Stimulated activated CD4-positive, alpha-beta T cell treated with anti-CD3 and anti-CD28 coated beads, Interleukin-1b, Interleukin-23, amount 100 ng/mL, for 48 hours (primary cell): Measurements from ENCODE around the gene ALDH8A1.

Experiments
- DNase-seq: peaks from one replicate; pipeline ENCODE4 v3.0.0-alpha.2; 2020

ALDH8A1 gene, protein sequence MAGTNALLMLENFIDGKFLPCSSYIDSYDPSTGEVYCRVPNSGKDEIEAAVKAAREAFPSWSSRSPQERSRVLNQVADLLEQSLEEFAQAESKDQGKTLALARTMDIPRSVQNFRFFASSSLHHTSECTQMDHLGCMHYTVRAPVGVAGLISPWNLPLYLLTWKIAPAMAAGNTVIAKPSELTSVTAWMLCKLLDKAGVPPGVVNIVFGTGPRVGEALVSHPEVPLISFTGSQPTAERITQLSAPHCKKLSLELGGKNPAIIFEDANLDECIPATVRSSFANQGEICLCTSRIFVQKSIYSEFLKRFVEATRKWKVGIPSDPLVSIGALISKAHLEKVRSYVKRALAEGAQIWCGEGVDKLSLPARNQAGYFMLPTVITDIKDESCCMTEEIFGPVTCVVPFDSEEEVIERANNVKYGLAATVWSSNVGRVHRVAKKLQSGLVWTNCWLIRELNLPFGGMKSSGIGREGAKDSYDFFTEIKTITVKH

GRCh38 chr6:134949927-134950326 lies at the start of gene ALDH8A1:
Gene ALDH8A1 (minus strand): TSS chr6:134950101. CDS start chr6:134950053, 48 bp downstream.
- no peak for DNase-seq

DNA sequence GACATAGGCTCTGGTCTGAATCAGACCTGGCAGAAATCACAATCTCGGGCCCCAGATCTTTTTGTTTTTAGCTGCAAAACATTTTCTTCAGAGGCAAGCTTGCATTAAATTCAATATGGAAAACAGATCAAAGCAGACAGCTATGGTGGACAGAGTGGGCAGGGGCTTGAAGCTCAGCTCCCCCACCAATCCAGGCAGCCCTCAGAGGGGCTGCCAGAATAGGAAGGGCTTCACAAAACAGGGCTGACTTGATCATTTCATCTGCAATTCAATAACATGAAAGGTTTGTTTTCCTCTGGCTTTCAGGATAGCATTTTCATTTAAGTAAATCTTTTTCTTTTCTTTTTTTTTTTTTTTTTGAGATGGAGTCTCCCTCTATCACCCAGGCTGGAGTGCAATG lies 49.2 kb upstream of the ALDH8A1 start:
- no peak for DNase-seq

DNA sequence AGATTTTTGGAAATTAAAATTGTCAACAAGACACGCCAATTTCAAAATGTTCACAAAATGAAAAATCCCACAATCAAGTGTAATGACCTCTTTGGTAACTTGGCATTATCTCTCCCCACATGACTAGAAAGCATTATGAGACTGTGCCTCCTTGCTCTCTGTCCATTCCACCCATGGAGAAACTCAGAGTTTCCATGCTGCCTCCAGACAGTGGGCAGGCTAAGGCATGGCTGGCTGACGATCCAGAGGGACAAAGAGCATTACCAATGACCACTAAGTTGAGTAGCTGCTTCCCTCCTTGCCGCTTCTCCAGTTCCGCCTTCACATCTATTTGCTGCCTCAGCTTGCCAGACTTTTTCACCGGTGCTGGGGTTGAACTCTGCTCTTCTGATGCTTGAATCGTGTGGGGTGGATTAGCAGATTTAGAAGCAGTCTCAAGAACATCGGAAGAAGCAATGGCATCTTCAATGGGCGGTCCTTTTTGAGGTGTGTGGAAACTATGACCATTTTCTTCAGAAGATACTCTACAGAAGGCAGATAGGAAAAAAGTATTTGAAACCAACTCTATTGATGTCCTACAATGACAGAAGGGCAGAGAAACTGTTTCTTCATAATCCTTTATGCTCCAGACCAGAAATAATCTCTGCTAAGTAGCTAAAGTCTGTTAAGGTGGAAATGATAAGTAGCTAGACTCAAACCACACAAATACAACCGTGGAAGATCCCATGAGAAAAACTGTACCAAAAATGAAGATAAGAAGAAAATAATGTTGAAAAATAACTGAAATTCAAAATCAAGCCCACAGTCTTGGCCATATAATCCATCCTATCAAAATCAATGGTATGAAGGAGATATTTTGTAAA lies 47.5 kb upstream of the ALDH8A1 start:
- no peak for DNase-seq

DNA sequence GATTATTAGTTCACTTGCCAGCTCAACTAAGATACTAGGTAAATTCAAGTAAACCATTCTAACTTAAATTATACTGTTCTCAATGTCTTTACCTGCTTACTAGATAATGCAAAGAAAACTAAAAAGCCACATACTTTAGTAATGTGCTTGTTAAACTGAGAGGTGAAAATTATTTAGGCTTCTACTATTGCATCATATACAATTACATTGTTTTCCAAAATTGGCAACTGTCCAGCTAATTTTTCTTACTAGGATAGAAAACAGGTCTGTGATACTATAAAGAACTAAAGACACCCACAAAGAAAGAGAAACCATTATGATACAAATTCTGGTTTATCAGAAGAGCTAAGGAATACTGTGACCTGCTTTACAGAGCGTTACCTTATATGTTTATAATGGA lies 45.6 kb upstream of the ALDH8A1 start:
- no peak for DNase-seq

DNA sequence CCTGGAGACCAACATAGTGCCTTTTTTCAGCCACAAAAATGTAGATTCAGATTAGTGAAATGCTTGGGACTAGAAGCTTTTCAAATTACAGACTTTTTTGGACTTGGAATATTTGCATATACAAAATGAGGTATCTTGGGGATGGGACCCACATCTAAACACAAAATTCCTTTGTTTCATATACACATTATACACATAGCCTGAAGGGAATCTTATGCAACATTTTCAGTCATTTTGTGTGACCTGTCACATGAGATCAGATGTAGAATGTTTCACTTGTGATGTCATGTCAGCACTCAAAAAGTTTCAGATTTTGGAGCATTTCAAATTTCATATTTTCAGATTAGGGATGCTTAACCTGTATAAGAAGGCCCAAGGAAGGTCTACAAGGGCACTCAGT lies 44.5 kb upstream of the ALDH8A1 start:
- no peak for DNase-seq

- no peak for DNase-seq
These were observed 42.3 kb upstream of the ALDH8A1 start for GRCh38 chr6:134992155-134992554.

- DNase-seq, result no peak
These were observed 40.4 kb upstream of the ALDH8A1 start for GRCh38 chr6:134990262-134990661.

- DNase-seq, result no peak
These were observed 34.9 kb upstream of the ALDH8A1 start for GRCh38 chr6:134984821-134985220.

- DNase-seq, result no peak
These were observed 33.9 kb upstream of the ALDH8A1 start for GRCh38 chr6:134983823-134984222.

GRCh38 chr6:134982161-134982560 lies 32.3 kb upstream of the ALDH8A1 start:
- DNase-seq, result no peak

DNA sequence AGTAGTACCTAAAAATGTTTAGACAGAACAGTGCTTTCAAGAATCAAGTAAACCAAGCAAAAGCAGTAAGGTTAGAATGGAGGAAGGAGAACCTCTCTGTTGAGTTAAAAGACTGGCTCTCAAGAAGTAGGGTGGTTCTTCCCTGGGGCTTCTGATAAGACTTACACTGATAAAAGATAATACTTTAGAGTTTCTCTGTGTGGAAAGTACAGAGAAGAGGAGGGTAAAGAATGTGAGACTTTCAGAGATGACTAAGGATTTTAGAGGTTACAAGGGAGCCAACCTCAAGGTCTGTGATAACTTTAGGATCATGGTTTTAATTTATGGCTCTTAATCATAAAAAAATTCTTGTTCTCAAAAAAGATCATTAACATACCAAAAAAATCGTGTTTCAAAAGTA lies 30.9 kb upstream of the ALDH8A1 start:
- DNase-seq, result no peak

- DNase-seq, result peak; percentile 76
These were observed 29.2 kb upstream of the ALDH8A1 start for GRCh38 chr6:134979142-134979541.

GRCh38 chr6:134974370-134974769 lies 24.5 kb upstream of the ALDH8A1 start:
- DNase-seq, result no peak

DNA sequence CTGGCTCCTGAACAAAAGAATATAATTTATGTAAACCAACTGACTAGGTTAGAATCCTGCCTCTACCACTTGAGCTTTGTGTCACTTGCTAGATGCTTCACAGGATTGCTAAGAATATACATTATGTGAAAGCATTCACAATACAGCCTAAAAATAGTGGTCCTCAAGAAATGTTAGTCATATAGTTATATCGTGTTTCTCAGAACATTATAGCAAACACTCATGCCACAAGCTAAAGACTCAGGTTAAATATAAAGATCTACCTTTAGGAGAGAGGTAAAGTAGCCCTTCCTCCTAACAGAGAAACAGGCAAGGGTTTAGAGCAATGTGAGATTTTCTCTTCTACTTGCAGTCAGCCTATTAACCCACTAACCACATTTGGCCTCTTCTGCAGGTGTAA lies 17.8 kb upstream of the ALDH8A1 start:
- no peak for DNase-seq

DNA sequence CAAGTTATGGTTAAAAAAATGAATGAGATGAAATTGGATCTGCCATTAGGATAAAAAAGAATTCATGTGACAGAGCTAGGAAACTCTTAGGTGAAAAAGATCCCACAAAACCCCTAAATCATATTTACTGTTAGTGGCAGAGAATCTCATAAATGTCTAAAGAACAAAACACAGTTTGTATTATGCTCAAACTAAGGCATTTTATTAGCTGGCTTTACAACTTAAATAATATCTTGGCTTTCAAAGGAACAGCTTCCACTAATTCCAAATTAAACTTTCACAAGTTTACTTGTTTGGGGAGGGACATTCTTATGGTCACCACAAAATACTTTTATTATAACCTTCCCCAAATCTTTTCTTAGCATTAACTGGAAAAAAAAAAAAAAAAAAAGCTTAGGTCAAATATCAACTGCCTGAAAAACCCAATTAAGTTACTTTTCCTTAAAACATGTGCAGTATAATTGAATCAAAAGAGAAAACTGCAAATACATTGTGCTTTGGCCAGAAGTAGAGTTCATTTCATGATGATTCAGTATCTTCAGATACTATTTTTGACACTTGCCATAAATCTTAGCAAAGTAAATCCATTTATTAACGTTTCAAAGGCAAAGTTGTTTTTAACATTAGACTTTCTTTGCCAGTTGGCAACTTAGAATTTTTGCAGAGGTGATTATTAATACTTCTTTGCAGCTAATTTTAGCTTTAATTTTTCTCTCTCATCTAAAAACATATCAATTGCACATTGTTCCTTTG lies 14.7 kb upstream of the ALDH8A1 start:
- no peak for DNase-seq

DNA sequence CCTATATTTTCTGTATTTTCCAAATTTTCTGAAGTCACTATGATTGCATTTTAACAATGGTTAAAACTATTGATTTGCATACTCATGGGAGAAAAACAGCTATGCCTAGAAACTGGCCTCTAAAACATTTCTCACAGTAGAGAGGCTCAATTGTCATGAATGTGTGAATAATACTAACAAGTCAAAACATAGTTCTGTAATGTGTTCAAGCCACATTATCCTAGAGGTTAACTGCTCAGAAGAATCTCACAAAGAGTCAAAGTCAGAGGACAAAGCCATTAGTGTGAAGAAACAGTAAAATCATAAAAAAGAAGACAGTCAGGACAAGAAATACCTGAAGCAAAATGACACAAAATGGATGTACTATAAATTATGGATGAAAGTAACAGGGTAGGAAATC lies 12.5 kb upstream of the ALDH8A1 start:
- DNase-seq, result no peak

- DNase-seq, result no peak
These were observed 11.5 kb upstream of the ALDH8A1 start for GRCh38 chr6:134961366-134961765.

GRCh38 chr6:134959603-134960002 lies 9.7 kb upstream of the ALDH8A1 start:
- DNase-seq, result no peak

- DNase-seq, result no peak
These were observed 6.8 kb upstream of the ALDH8A1 start for GRCh38 chr6:134956676-134957075.

DNA sequence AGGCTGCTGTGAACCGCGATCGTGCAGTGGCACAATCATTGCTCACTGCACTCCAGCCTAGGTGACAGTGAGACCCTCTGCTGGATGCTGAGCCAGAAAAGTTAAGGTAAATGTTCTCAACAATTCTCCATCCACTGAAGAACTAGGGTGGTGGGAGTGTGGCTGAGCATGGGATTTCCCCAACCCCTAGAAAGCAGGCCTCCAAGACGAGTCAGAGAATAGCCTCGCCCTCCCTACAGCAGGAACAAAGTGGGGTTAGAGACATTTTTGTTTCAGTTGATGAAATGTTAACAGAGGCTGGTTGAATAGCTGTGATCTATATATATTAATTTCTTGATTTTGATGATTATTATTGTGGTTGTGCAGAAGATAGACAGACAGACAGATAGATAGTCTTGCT lies 6.1 kb upstream of the ALDH8A1 start:
- DNase-seq, result peak; percentile 14

DNA sequence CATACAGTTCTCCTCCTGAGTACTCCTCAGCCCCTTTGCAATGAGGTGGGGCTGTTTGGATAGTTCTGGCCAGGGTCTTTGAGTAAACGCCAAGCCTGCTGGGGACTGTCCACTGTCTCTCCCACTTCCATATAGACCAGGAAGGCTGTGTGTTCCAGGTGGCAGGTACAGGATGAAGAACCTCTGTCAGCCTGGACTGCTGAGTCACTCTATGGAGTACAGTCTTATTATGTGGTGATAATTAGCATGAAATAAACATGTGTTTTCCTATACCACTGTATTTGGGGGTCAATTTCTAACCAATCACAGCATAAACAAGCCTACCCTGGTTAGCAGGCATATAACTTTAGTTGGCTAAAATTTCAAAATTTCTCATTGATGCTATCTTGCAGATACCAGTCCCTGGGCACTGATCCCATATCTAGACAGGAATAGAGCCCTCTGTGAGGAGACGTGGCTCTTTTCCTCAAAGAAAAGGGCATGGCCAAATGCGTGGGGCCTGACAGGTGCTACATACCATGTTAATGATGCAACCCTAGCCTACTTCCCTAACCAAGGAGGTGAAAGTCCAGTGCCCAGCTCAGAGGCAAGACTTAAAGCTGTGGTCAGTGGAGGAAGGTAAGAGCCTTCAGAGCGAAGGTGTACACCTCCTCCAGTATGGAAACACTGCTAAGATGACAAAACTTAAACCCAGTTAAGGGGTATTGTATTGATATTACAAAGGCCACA lies 4.5 kb upstream of the ALDH8A1 start:
- DNase-seq, result no peak

DNA sequence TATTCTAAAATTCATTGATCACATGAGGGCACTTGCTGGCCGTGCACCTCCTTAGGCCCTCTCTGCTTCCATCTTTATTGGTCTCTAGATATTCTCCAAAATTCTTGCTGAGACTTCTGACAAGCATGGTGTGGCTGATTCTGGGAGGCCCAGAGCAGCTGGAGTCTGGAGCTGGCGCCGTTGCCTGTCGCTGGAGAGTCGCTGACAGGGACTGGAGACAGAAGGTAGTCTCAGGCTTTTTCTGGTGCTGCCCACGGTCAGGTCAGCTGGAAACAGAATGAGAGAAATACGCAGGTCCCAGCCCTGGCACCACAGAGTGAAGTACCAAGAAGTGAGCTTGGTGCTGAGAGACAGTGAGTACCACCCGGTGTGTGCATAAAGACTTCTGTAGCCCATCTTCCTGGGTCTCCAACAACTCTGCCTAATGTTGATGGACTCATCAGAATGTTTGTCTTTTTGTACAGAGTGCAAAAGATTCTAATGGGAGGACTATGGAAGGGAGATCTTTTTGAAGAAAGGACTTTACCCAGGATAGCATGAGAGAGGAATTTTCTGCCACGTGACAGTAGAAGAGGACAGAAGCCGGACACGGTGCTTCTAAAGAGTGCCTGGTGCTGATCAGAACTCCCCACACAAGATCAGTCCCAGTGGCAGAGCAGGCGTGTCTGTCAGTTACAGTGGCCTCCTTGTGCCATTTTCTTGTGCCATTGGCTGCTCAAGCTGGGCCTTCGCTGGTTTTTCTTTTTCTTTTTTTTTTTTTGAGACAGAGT lies 1.8 kb upstream of the ALDH8A1 start:
- DNase-seq, result no peak
